T-helper 2 cell treated with Interferon-gamma antibody and Interleukin-4, amounts not matched to agents 100 ng/mL and 5 ng/mL, for 36 hours (primary cell): ENCODE results near the gene GON4L. TPM values are rescaled to one million over a fixed set of nuclear protein-coding genes. Genes with fewer than 3 reads are reported as not detected.
"Not testable (repeated sequence)": the region's sequence is repeated elsewhere in the genome, so short reads cannot be mapped to it uniquely, and the experiment has no call there.

Source experiments
- intact Hi-C: fragments of 100-400 bp; cut with micrococcal nuclease; formaldehyde crosslinking; loops from one replicate; pipeline ENCODE4 v1.15.1; 2023
- total RNA-seq: library from RNA; stranded (reverse); gene quantifications from 2 replicates; pipeline ENCODE4 v1.2.3, GENCODE V29; 2022

The GON4L gene
- total RNA-seq, 1 donor from 2014 or later: 82.6 TPM

DNA sequence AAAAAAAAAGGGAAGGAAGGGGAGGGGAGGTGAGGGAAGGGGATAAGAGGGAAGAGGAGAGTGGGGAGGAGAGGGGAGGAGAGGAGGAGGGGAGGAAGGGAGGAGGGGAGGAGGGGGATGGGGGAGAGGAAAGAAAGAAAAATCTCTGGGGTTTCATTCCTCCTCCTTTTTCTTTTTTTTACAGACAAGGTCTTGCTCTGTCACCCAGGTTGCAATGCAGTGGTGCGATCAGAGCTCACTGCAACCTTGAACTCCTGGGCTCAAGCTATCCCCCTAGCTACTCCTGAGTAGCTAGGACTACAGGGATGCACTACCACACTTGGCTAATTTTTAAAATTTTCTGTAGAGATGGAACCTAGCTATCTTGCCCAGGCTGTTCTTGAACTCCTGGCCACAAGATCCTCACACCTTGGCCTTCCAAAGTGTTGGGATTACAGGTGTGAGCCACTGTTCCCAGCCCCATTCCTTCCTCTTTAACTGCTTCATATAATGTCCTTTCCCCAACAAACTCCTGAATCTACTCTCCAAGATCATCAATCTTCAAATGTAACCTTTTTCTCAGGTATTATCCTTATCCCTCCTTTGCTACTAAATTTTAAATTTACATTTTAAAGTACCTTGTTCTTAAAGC, 23.2 kb downstream of the GON4L start:
- intact Hi-C loops: no loop called here

DNA sequence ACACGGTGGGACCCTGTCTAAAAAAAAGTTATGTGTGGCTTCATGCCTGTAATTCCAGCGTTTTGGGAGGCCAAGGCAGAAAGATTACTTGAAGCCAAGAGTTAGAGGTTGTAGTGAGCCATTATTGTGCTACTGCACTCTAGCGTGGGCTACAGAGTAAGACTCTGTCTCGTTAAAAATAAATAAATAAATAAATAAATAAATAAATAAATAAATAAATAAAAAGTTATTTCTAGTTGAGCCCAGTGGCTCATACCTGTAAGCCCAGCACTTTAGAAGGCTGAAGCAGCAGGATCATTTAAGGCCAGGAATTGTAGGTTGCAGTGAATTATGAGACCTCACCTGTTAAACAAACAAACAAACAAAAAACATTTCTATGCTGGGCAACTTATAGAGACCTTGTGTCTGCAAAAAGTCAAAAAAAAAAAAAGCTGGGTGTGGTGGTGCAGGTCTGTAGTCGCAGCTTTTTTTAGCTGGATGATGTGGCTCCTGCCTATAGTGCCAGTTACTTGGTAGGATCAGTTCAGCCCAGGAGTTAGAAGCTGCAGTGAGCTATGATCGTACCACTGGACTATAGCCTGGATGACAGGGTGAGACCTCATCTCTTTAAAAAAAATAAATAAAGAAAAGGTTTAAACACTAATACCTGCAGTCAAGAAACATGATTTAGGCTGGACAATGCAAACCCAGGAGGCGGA, 25.6 kb downstream of the GON4L start:
- intact Hi-C loops: no loop called here

DNA sequence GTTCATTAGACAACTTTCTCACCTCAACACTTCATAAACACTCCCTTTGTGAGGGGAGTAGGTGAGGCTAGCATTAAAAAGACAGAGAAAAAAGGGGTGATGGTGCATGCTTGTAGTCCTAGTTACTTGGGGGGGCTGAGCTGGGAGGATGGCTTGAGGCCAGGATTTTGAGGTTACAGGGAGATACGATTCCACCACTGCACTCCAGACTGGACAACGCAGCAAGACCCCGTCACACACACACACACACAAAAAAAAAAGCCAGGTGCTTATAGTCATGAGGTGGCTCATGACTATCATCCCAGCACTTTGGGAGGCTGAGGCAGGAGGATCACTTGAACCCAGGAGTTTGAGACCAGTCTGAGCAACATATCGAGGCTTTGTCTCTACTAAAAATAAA, 29.6 kb downstream of the GON4L start:
- intact Hi-C loops: no loop called here

DNA sequence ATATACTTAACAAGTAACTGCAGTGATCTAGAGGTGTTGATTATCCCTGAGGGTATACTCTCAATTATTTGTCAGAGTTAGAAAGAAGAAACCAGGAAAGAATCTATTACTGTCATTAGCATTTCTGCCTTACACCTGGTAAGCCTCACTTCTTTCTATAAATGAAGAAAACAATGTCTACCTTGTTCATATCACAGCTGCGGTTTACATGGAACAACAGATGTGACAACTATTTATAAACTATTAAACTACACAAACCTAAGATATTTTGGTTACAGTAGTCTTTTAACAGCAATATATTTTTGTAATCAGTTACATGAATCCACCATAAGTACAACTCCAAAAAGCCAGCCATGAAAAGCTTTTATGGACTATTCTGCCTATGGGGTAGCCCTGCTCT, 40.7 kb downstream of the GON4L start:
- intact Hi-C loops: no loop called here

DNA sequence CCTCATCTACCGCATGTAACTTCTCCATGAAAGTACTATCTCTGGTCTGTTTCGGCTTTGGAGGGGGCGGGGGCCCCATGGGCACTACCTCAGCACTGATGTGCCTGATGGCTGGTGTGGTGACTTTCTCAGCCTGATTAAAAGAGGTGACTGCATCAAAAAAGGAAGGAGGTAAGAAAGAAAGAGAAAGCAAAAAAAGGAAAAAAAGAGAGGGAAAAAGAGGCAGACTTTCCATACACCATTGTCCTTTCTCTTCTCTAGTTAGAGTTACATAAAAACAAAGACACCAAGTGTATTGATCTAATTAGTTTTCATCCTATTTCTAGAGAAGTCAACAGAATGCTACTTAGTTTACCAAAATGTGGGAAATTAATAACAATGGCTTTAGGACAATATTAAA, 43.3 kb downstream of the GON4L start:
- intact Hi-C loops: no loop called here

DNA sequence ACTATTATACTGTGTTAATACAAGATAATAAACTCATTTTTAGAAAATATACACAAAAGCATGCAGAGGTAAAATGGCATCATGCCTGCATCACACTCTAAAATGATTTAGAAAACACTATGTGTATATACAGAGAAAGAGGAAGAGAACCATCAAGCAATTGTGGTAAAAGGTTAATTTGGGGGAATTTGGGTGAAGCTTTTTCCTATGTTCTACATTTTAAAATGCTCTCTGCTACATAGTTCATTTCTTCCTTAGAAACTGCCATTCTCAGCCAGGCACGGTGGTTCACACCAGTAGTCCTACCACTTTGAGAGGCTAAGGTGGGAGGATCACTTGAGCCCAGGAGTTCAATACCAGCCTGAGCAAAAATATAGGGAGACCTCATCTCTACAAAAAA, 44.1 kb downstream of the GON4L start:
- intact Hi-C loops: no loop called here

DNA sequence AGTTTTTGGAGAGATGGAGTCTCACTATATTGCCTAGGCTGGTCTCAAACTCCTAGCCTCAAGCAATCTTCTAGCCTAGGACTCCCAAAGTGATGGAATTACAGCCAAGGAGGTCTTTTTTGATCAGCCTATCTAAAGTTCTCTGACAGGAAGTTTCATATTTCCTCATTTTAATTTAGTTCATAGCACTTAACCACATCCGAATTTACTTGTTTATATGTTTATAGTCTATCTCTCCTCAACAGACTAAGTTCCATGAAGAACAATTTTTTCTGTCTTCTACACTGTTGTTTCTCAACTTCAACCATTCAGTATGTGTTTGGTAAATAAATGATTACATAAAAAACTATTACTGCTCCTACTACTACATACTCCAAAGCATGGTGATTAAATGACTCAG, 47.9 kb downstream of the GON4L start:
- intact Hi-C loops: no loop called here

DNA sequence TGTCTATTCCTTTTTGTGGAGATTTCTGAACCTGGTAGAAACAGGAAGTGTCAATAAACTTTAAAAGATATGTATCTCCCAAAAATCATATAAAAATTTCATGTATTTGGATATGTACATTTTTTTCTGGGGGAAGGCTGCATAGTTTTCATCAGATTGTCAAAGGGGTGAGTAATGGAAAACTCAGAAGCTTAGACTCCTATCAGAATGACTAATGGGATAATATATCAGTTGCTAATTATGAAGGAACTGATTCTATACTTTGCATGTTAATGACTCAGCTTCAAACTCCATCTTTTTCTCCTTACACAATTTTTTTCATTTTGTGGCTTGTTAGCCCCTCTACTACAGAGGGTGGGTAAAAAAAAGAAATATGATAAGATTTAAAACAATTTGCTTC, 55.9 kb downstream of the GON4L start:
- intact Hi-C loops: no loop called here

DNA sequence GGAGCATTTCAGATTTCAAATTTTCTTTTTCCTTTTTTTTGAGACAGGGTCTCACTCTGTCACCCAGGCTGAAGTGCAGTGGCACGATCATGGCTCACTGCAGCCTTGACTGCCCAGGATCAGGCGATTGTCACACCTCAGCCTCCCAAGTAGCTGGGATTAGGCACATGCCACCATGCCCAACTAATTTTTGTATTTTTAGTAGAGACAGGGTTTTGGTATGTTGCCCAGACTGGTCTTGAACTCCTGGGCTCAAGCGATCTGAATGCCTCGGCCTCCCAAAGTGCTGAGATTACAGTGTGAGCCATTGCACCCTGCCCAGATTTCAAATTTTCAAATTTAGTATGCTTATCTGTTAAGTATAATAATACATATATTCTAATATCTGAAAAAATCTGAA, 61.4 kb downstream of the GON4L start:
- intact Hi-C loops: not testable (repeated sequence)

DNA sequence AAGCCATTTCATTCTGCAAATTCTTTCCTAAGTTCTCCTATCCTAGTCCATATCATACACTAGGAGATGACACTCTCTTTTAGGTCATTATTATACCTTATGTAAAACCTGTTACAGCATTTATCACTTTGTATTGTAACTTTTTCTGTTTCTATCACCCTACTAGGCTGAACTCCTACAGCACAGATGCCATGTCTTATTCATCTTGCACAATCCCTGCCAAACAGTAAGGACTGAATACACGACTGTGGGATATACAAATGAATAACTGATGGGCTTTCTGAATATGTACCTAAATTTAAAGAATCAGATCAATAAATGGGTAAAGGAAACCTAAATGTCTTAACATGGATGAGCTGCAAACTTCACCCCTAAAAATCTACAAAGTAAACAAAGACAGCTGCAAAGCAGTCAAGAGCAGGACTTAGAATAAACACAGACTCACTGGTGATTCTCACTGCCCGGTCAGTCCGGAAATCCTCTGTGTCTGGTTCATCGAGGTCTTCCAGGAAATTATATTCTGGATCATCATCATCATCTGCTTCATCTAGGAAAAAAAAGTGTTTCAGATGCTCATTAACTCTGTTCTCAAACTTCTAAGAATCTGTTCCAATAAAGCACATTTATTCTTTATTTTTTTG, 62.3 kb downstream of the GON4L start:
- intact Hi-C loops: no loop called here

DNA sequence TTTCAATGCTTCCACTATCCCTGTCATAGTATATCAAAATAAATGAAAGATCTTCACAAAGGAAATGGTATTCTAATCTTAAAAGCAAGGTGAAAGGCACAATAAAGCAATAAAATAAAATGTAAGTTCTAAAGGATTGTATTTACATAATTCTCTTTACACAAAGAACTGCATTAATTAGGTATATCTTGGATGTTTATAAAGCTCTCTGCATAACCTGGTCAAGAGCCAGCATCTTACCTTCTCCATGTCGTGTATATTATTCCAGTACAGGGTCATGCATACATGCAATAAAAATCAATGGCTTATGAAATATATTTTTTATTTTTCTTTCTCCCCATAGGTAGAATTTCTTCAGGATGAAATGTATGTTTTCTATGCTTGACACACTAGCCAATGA, 63.8 kb downstream of the GON4L start:
- intact Hi-C loops: no loop called here

DNA sequence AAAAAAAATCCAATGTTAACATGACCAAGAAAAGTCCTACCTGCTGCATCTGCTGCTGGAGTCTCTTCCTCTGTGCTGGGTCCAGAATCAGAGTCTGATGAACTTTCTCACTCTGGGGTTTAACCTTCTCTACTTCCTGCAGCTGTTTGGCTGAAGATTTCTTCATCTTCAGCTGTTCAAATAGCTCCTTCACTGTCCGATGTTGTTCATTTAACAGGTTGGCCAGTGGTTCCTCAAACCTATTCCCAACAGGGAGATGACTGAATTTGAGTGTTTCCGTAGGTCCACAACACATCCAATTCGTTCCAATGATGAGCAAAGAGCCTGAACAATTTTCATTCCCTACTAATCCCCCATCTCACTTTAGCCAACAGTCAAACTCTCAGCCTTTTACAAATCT, 79.4 kb downstream of the GON4L start:
- intact Hi-C loops: no loop called here

DNA sequence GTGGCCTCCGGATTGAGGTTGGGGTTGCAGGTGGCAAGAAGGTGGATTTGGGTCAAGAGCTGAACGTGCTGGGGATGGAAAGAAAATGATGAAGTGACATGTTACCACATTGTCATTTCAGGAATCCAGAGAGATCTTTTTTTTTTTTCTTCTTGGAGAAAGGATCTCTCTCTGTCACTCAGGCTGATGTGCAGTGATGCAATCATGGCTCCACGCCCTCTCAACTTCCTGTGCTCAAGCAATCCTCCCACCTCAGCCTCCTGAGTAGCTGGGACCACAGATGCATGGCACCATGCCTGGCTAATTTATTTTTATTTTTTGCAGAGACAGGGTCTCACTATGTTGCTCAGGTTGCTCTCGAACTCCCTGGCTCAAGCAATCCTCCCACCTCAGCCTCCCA, 80.6 kb downstream of the GON4L start:
- intact Hi-C loops: no loop called here

DNA sequence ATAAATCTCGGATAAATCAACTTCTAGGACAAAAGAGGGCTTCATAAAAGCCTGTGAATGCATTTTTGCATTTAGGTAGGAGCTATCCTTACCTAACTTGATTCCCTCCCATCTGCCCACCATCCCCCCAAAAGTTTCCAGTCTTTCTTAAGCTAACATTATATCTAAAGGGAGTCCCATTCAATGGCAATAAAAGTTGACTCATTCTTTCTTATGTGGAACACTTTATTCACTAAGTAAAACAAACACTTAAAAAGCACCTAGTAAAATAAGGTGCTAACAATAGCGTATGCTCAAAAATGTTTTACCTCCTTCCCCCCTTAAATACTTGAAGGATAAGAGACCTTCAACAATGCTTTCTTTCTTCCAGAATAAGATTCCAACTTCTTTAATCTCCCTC, 83.8 kb downstream of the GON4L start:
- intact Hi-C loops: no loop called here

DNA sequence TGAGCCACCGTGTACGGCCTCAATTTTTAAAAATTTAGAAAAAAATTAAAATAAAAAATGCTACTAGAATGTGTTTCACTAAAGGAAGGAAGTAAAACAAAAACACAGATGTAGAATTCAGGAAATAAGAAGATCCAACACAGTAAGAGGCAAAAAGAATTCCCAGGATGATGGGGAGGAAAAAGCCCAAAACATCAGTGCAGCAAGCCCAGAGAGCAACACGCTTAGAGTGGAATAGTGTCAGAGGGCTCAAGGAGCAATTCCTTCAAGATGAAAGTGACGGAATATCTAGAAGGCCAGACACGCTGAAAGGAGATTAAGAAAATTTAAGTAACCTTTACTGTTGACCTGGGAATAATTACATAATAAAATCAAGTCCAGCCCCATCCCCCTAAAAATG, 87.8 kb downstream of the GON4L start:
- intact Hi-C loops: no loop called here

DNA sequence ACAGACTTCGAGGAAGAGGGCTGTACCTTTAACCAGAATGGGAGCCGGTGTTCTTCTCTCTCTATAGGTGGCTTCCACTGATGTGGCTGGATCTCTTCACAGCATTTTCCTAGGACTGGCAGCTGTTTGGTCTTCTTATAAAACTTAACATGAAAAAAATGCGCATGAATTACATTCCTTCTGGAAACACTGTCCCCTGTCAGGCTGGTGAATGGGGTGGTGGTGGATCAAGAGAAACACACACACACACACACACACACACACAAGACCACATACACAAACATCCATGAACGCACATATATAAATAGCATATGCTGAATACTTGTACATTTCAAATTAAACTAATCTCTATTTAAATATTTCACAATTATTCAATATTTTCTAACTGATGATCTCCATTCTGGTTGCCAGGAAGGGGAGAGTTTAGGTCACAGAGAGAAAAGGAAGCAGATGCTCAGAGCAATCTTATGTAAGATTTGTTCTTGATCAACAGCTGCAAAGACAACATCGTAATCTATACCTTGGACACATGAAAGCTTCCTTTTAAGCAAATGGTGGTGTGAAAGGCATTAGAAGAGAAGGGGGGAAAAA, 89.5 kb downstream of the GON4L start:
- intact Hi-C loops: not testable (repeated sequence)

DNA sequence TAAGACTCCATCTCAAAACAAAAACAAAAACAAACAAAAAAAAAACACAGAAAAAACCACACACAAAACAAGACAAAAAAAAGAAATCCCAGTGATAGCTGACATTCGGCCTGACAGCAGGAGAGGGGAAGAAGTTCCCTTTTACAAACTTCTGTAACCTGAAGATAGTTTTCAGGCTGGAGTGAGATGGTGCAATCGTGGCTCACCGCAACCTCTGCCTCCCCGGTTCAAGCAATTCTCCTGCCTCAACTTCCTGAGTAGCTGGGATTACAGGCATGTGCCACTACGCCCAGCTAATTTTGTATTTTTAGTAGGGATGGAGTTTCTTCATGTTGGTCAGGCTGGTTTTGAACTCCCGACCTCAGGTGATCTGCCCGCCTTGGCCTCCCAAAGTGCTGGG, 93.0 kb downstream of the GON4L start:
- intact Hi-C loops: not testable (repeated sequence)

DNA sequence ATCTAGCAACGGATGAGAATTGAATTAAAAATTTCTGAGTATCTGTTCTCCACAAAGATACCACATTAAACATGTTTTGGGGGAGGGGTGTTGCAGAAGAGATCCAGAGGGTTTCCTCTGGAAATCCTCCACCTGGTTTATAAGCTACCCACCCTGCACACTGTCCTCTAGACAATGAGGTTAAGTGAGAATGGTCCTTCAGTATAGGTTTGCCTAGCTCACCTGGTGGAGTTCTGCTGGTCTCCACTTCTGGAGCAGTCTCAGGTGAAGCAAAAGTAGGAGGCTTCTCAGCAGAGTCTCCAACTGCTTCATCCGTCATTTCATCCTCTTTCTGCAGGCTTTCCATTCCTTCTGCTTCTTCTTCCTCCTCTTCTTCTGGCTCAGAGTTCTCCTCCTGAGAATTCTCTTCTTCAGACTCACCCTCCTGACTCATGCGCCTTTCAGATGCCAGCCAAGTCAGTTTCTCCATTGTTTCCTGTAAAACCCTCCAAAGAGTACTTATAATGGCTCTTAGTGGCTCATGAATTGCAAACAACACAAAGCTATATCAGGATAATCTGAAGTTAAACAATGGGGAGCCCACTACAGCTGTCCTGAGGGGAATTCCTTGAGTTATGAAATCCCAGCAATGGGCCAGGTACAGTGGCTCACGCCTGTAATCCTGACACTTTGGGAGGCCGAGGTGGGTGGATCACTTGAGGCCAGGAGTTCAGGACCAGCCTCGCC, 93.8 kb downstream of the GON4L start:
- intact Hi-C loops: not testable (repeated sequence)

DNA sequence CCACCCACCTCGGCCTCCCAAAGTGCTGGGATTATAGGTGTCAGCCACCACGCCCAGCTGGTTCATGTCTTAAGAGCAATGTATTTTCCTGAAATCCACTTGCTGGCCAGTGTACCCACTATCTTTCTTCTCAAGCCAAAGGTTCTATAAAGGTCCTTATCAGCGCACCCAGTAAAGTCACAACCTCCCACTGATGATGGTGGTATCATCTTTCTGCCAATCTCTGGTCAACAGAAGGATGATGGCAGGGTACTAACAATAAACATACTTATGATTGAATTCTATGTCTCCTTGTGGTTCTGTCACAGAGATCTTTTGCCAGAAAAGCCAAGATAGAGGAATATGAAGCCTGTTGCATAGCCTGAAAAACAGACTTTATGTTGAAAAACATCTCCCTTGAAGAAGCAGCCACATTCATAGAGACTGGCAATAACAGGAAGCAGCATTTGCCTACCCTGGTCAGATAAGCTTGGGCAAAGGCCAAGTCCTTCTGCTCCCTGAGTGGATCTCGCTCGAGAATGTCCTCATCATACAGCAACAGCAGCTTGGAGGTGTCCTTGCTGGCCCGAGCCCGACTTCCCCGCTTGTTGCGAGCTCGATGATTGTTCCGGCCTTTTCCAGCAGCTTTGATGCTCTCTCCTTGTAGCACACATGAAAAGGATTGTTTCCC, 95.1 kb downstream of the GON4L start:
- intact Hi-C loops: no loop called here

DNA sequence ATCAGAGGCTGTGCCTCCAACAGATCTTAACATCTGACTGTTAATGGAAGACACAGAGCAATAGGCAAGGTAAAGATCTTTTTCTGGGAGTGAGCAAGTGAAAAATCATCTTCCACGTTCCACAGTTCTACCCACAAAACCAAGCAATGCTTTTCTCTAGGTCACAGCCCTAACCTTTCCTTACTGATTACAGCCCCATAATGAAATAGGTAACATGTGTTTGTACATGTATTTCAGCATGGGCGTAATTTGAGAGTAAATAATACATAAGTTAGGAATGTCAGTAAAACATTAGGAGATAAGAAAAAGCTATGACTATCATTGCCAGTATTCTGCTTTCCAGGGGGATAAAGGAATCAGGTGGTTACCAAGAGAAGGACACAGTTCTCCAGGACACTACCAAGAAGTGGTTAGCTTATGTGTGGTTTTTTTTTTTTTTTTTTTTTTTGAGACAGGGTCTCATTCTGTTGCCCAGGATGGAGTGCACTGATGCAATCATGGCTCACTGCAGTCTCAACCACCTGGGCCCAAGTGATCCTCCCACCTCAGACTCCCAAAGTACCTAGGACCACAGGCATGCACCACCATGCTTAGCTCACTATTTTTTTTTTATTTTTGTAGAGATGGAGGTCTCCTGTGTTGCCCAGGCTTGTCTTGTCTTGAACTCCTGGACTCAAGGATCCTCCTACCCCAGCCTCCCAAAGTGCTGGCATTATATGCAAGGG, 96.1 kb downstream of the GON4L start:
- intact Hi-C loops: no loop called here
